Esophagus squamous epithelium (tissue), 4 donors: ENCODE results near the gene ESRRA.

ENCODE experiments used
- POLR2A ChIP-seq, 4 donors: fragments of 450-650 bp; IDR thresholded peaks; one replicate each; pipeline ENCODE4 v1.6.1; 2017; ENCODE audit warnings: antibody characterized with exemption in 4 of 4, mild to moderate bottlenecking in 4 of 4, moderate library complexity in 3 of 4
- TF ChIP-seq, protein P1 (sequence below), 6 experiments: fragments of 450-650 bp in 4 of 6; fragments of 200-600 bp in 2 of 6; sonication (generic) in 2 of 6; IDR thresholded peaks; one replicate each; pipeline ENCODE4 v1.5.1; 2016 to 2019; ENCODE audit warnings: antibody characterized with exemption in 6 of 6, mild to moderate bottlenecking in 4 of 6, moderate library complexity in 4 of 6

DNA sequence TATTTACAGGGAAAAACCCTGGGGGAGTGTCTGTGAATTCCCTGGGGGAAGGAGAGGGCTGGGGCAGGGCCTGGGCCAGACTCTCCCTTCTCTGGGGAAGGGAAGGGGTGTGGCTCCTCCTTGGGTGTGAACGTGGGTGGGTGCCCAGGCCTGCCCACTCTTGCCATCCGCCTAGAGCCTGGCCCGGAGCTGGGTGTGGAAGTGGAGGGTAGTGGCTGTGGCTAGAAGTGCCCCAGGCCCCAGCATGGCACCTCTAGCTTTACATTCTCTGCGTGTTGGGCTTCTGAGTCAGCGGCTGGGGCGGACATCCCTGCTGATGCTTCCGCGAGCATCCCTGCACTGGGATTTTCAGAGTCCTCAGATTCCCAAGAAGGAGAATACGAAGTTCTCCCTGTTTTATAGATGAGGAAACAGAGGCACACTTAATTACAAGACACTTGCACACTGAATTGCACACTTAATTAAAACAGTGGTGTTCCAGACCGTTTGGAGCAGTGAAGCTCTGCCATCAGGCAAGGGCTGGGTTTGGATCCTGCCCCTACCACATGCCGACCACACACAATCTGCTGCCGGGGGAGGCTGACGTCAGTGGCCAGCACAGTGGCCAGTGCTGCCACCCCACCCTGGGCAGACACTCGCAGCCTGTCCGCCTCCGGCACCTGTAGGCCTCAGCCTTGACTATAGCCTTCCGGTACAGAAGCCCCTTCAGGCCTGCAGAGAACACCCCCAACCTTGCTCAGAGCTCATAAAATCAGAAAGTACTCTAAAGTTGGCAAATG is 28.5 kb upstream of the ESRRA start:
- TF ChIP-seq, protein P1, sequence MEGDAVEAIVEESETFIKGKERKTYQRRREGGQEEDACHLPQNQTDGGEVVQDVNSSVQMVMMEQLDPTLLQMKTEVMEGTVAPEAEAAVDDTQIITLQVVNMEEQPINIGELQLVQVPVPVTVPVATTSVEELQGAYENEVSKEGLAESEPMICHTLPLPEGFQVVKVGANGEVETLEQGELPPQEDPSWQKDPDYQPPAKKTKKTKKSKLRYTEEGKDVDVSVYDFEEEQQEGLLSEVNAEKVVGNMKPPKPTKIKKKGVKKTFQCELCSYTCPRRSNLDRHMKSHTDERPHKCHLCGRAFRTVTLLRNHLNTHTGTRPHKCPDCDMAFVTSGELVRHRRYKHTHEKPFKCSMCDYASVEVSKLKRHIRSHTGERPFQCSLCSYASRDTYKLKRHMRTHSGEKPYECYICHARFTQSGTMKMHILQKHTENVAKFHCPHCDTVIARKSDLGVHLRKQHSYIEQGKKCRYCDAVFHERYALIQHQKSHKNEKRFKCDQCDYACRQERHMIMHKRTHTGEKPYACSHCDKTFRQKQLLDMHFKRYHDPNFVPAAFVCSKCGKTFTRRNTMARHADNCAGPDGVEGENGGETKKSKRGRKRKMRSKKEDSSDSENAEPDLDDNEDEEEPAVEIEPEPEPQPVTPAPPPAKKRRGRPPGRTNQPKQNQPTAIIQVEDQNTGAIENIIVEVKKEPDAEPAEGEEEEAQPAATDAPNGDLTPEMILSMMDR (IDR thresholded peaks at IDR 0.05): no peak
- no peak for TF ChIP-seq POLR2A (IDR thresholded peaks at IDR 0.05)
